Mesendoderm (in vitro differentiated cells): ENCODE results near the gene SLC25A42.
A peak's percentile ranks its signal among the peaks of the same experiment; 100 is the strongest.
"Not testable (repeated sequence)": the region's sequence is repeated elsewhere in the genome, so short reads cannot be mapped to it uniquely, and the experiment has no call there.

Experiments used
- DNase-seq: peaks from one replicate; pipeline ENCODE4 v3.0.0; 2013
- H2AK5ac ChIP-seq: 2 replicates; pipeline ENCODE4 v1.6.1; 2013; ENCODE audit warnings: low read length, inconsistent platforms
- H2BK120ac ChIP-seq: 2 replicates; pipeline ENCODE4 v1.6.1; 2013; ENCODE audit warnings: low read depth, mild to moderate bottlenecking, low read length, moderate library complexity, mixed read lengths
- H2BK15ac ChIP-seq: replicated peaks from 2 replicates; pipeline ENCODE4 v1.6.1; 2013; ENCODE audit warnings: low read depth, mild to moderate bottlenecking, moderate library complexity
- H2BK5ac ChIP-seq: 2 replicates; pipeline ENCODE4 v1.6.1; 2013; ENCODE audit warnings: low read length, inconsistent platforms
- H3K18ac ChIP-seq: 2 replicates; pipeline ENCODE4 v1.6.1; 2013; ENCODE audit warnings: mild to moderate bottlenecking, low read length, mixed read lengths
- H3K23ac ChIP-seq: one replicate; pipeline ENCODE4 v1.6.1; 2013; ENCODE audit warnings: low read length
- H3K27ac ChIP-seq: 2 replicates; pipeline ENCODE4 v1.5.1; 2013; ENCODE audit warnings: low read depth, mild to moderate bottlenecking, inconsistent platforms, low read length, moderate library complexity
- H3K27me3 ChIP-seq: 2 replicates; pipeline ENCODE4 v1.6.1; 2013; ENCODE audit warnings: low read length, control low read depth, mild to moderate bottlenecking, inconsistent platforms; ENCODE audit not compliant: insufficient read depth, poor library complexity
- H3K36me3 ChIP-seq: 2 replicates; pipeline ENCODE4 v1.6.1; 2013; ENCODE audit warnings: low read length, inconsistent platforms; ENCODE audit not compliant: control insufficient read depth, insufficient read depth
- H3K4ac ChIP-seq: one replicate; pipeline ENCODE4 v1.6.1; 2013; ENCODE audit warnings: low read depth, mild to moderate bottlenecking, low read length, moderate library complexity
- H3K4me1 ChIP-seq: 2 replicates; pipeline ENCODE4 v1.6.1; 2013; ENCODE audit warnings: low read depth, low read length, inconsistent platforms; ENCODE audit not compliant: control insufficient read depth
- H3K4me2 ChIP-seq: 2 replicates; pipeline ENCODE4 v1.6.1; 2013; ENCODE audit warnings: low read length
- H3K4me3 ChIP-seq: 2 replicates; pipeline ENCODE4 v1.5.1; 2013; ENCODE audit warnings: mild to moderate bottlenecking, low read length
- H3K56ac ChIP-seq: one replicate; pipeline ENCODE4 v1.6.1; 2013; ENCODE audit warnings: low read length
- H3K79me1 ChIP-seq: 2 replicates; pipeline ENCODE4 v1.6.1; 2013; ENCODE audit warnings: low read length, inconsistent platforms
- H3K79me2 ChIP-seq: 2 replicates; pipeline ENCODE4 v1.6.1; 2013; ENCODE audit warnings: mild to moderate bottlenecking, low read length; ENCODE audit not compliant: control insufficient read depth, insufficient read depth
- H3K9ac ChIP-seq: 2 replicates; pipeline ENCODE4 v1.6.1; 2013; ENCODE audit warnings: low read length, inconsistent platforms
- H4K5ac ChIP-seq: one replicate; pipeline ENCODE4 v1.6.1; 2013; ENCODE audit warnings: low read length
- H4K8ac ChIP-seq: one replicate; pipeline ENCODE4 v1.6.1; 2013; ENCODE audit warnings: low read depth, mild to moderate bottlenecking, control low read depth, low read length, moderate library complexity
- WGBS: extraction: QIAGEN DNeasy Blood & Tissue Kit; methylation state at CpG from one replicate; pipeline ENCODE4 v1.1.7; 2013; ENCODE audit warnings: low lambda C conversion rate, missing lambda C conversion rate; ENCODE audit not compliant: insufficient coverage; ENCODE audit errors: extremely low coverage; 5-methylcytosine and 5-hydroxymethylcytosine counted together

Gene SLC25A42

DNA sequence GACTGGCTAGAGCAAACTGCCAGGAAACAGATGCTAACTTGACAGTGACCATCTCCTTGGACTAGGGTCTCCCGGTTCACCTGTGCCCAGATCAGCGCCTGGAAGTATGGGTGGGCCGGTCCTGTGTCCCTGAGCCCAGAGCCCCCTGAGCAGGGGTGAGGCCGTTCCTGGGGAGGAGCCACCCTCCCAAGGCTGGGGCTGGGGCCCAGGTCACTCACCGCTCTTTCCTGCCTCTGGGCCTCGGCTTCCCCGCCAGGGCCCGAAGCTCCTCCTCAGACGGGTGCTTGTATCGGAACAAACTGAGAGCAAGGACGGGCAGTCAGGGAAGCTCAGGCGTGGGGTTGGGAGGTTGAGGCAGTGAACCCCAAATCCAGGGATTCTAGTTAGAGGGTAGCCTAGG is 69.1 kb downstream of the SLC25A42 start:
- no peak overlapping the region for H3K27ac ChIP-seq
- H3K4me3 ChIP-seq, result no peak overlapping the region
- no peak overlapping the region for H4K5ac ChIP-seq
- no peak overlapping the region for H3K4ac ChIP-seq
- no peak overlapping the region for H3K9ac ChIP-seq
- H3K56ac ChIP-seq, result no peak overlapping the region
- H2BK5ac ChIP-seq, result no peak overlapping the region
- no peak overlapping the region for H3K23ac ChIP-seq
- H3K4me2 ChIP-seq, result no peak overlapping the region
- no peaks in the 10 kb centered on the region for H3K27me3 ChIP-seq
- no peak for DNase-seq
- H4K8ac ChIP-seq, result no peak overlapping the region
- peaks cover 1% of the 10 kb centered on the region for H3K79me1 ChIP-seq
- H3K4me1 ChIP-seq, result peaks cover 2% of the 10 kb centered on the region
- H3K18ac ChIP-seq, result no peak overlapping the region
- no peaks in the 10 kb centered on the region for H3K79me2 ChIP-seq
- no peak overlapping the region for H2BK15ac ChIP-seq
- H3K36me3 ChIP-seq, result no peaks in the 10 kb centered on the region
- no CpG with 5 or more reads among the region's 12 CpGs for WGBS
- no peak overlapping the region for H2BK120ac ChIP-seq
- no peak overlapping the region for H2AK5ac ChIP-seq

DNA sequence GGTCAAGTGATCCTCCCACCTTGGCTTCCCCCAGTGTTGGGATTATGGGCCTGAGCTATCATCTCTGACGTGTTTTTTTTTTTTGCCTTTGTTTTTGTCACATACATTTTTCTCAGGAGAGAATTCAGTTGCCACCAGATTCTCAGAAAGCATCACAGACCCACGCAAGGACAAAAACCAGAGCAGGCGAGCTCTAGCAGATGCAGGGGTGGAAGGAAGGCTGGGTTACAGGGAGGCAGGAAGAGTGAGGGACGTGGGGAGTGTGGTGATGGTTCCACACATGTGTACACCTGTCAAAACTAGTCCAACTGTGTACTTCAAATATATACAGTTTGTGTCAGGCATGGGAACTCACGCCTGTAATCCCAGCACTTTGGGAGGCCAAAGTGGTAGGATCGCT is 70.2 kb downstream of the SLC25A42 start:
- no peak overlapping the region for H3K23ac ChIP-seq
- no peak overlapping the region for H2BK120ac ChIP-seq

DNA sequence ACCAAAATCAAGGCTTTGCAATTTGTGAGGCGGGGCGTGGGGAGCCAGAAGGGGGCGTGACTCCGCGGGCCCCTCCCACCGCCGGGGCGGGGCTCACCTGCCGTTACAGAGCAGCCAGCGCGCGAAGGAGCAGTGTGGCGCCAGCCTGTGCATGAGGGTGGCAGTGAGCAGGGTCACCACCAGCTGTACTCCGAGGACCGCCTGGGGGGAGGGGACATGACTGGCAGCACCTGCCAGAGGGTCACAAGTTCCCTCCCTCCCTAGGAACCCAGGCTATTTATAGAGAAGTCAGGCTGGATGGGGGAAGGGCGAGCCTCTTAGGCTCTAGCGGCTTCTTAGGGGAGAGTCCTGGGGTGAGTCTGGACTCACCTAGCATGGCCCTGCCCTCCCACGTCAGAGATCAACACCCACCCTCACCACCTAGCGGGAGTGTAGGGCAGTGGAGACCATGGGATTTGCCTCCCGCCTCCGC is 70.9 kb downstream of the SLC25A42 start:
- Histone ChIP-seq H3K27ac (no peak overlapping the region), H3K4me2 (peak overlapping the region; percentile 33), H2BK5ac (no peak overlapping the region), H4K8ac (no peak overlapping the region), H2BK120ac (no peak overlapping the region), H3K23ac (no peak overlapping the region), H3K4me1 (peaks cover 2% of the 10 kb centered on the region), H3K9ac (peak overlapping the region; percentile 24), H3K27me3 (no peaks in the 10 kb centered on the region), H3K79me2 (no peaks in the 10 kb centered on the region), H3K36me3 (no peaks in the 10 kb centered on the region), H3K4me3 (no peak overlapping the region), H3K79me1 (peaks cover 1% of the 10 kb centered on the region), H4K5ac (no peak overlapping the region), H2AK5ac (no peak overlapping the region), H3K56ac (peak overlapping the region; percentile 30), H3K4ac (no peak overlapping the region), H3K18ac (no peak overlapping the region), H2BK15ac (no peak overlapping the region)
- DNase-seq, result peak; percentile 84
- no CpG with 5 or more reads among the region's 21 CpGs for WGBS

More for the DNA sequence above, 70.2 kb downstream of the SLC25A42 start:
- no CpG with 5 or more reads among the region's 6 CpGs for WGBS
- no peaks in the 10 kb centered on the region for H3K36me3 ChIP-seq
- H3K4me2 ChIP-seq, result no peak overlapping the region
- H4K5ac ChIP-seq, result no peak overlapping the region
- no peaks in the 10 kb centered on the region for H3K27me3 ChIP-seq
- H3K4me3 ChIP-seq, result no peak overlapping the region
- no peaks in the 10 kb centered on the region for H3K79me2 ChIP-seq
- H3K56ac ChIP-seq, result no peak overlapping the region
- H3K9ac ChIP-seq, result no peak overlapping the region
- H3K79me1 ChIP-seq, result peaks cover 1% of the 10 kb centered on the region
- no peak overlapping the region for H2AK5ac ChIP-seq
- no peak overlapping the region for H2BK5ac ChIP-seq
- peaks cover 2% of the 10 kb centered on the region for H3K4me1 ChIP-seq
- no peak overlapping the region for H3K18ac ChIP-seq
- no peak overlapping the region for H2BK15ac ChIP-seq
- H3K27ac ChIP-seq, result no peak overlapping the region
- no peak overlapping the region for H3K4ac ChIP-seq
- no peak for DNase-seq
- H4K8ac ChIP-seq, result no peak overlapping the region

DNA sequence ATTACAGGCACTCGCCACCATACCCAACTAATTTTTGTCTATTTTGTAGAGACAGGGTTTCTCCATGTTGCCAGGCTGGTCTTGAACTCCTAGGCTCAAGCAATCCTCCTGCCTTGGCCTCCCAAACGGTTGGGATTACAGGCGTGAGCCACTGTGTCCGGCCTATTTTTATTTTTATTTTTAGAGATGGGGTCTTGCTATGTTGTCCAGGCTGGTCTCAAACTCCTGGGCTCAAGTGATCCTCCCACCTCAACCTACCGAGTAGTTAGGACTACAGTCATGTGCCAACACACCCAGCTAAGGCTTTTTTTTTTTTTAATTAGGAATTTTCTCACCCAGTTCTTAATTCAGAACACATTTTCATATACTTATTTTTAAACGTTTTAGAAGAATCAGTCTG is 71.9 kb downstream of the SLC25A42 start:
- H2BK120ac ChIP-seq, H2BK5ac ChIP-seq, H2AK5ac ChIP-seq, H3K27ac ChIP-seq, H3K56ac ChIP-seq, H4K8ac ChIP-seq, H3K36me3 ChIP-seq, H3K79me2 ChIP-seq, H3K9ac ChIP-seq, H3K18ac ChIP-seq, H3K79me1 ChIP-seq, H2BK15ac ChIP-seq, DNase-seq, H4K5ac ChIP-seq, H3K23ac ChIP-seq, H3K4ac ChIP-seq, H3K4me1 ChIP-seq, H3K4me2 ChIP-seq, H3K27me3 ChIP-seq, H3K4me3 ChIP-seq: not testable (repeated sequence)
- WGBS, result no CpG with 5 or more reads among the region's 6 CpGs

DNA sequence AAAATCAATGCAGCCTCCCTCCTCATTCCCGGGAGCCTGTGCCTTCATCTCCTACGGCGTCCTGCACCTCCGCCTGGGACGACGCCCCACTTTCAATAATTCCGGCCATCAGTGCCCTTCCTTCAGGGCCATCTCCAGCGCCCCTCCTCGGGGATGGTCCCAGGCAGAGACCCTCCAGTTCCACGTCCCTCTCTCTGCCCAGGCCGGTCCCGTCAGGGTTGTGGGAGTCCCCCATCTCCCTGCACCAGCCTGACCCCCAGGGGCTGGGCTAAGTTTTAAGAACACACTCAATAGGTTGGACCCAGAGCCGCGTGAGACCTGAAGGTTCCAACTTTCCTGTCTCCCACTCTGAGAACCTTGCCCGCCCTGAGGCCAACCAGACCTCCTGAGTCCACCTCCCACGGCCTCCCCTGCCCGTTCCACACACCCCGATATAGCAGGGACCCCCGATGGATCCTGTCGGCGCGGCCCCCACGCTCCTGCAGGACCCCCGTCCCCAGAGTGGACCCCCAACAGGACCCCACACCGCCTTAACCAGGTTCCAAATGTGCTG is 73.8 kb downstream of the SLC25A42 start:
- Histone ChIP-seq H3K9ac (peak overlapping the region; percentile 98), H3K79me2 (no peaks in the 10 kb centered on the region), H3K79me1 (peaks cover 1% of the 10 kb centered on the region), H2BK120ac (no peak overlapping the region), H3K18ac (peak overlapping the region; percentile 83), H4K8ac (no peak overlapping the region), H2BK15ac (no peak overlapping the region), H3K4ac (peak overlapping the region; percentile 20), H3K4me2 (peak overlapping the region; percentile 92), H3K4me1 (peaks cover 2% of the 10 kb centered on the region), H4K5ac (no peak overlapping the region), H3K56ac (peak overlapping the region; percentile 98), H3K27me3 (no peaks in the 10 kb centered on the region), H3K27ac (no peak overlapping the region), H2BK5ac (no peak overlapping the region), H2AK5ac (no peak overlapping the region), H3K4me3 (peak overlapping the region; percentile 95), H3K36me3 (no peaks in the 10 kb centered on the region), H3K23ac (no peak overlapping the region)
- no CpG with 5 or more reads among the region's 25 CpGs for WGBS
- no peak for DNase-seq
